HFFc6 (cell line): Measurements from ENCODE around the gene ZNF397. TPM values are rescaled to one million over a fixed set of nuclear protein-coding genes. Genes with fewer than 3 reads are reported as not detected.

Source experiments
- DNase-seq: peaks from one replicate; pipeline ENCODE4 v3.0.0-alpha.2; 2018
- H3K27ac Mint-ChIP-seq: 2 replicates; pipeline ENCODE4 v1.8.0; 2020; ENCODE audit warnings: mild to moderate bottlenecking, mixed read lengths
- H3K27me3 Mint-ChIP-seq: 2 replicates; pipeline ENCODE4 v1.8.0; 2021; ENCODE audit warnings: mild to moderate bottlenecking, moderate library complexity, mixed read lengths; ENCODE audit not compliant: insufficient read depth
- H3K36me3 Mint-ChIP-seq: 2 replicates; pipeline ENCODE4 v1.8.0; 2021; ENCODE audit warnings: low read depth, mixed read lengths
- H3K4me1 Mint-ChIP-seq: 2 replicates; pipeline ENCODE4 v1.8.0; 2020; ENCODE audit warnings: low read depth, mixed read lengths
- H3K4me3 Mint-ChIP-seq: 2 replicates; pipeline ENCODE4 v1.8.0; 2020; ENCODE audit warnings: mild to moderate bottlenecking, moderate library complexity, mixed read lengths
- H3K9me3 Mint-ChIP-seq: 2 replicates; pipeline ENCODE4 v1.8.0; 2020; ENCODE audit warnings: mild to moderate bottlenecking, mixed read lengths
- total RNA-seq, 6 experiments: library from RNA; stranded (reverse); fragmentation: NEBNext Ultra II Directional; extraction: Animal tissue kit (Norgen Biotek cat#: 25700); gene quantifications; 2 replicates in 1 of 6; 3 replicates in 5 of 6; pipeline ENCODE4 v1.2.3, GENCODE V29; 2021
- TF ChIP-seq, protein P1 (sequence below): fragments of 200-600 bp; sonication (generic); IDR thresholded peaks from 2 replicates; pipeline ENCODE4 v1.5.0; 2021; ENCODE audit warnings: antibody characterized with exemption, mild to moderate bottlenecking

The ZNF397 gene
- total RNA-seq, 6 experiments from 2014 or later: 8.7 to 10.2 (median 9.3) TPM

DNA sequence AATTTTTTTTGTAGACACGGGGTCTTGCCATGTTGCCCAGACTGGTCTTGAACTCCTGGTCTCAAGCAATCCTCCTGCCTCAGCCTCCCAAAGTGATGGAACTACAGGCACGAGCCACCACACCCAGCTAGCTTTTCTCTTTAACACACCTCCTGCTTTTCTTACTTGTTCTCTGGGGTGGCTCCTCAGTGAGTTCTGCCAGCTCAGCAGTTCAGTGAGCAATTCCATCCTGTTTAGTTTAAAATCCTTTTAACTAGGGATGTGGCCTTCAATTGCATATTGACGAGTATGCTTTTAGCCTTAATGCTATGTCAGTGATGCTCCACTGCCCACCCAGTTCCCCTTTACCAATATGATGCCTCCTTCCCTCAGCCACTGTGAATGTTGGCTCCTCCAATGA is 16.1 kb downstream of the ZNF397 start:
- H3K27ac Mint-ChIP-seq: no peak overlapping the region
- no peaks in the 10 kb centered on the region for H3K4me1 Mint-ChIP-seq
- H3K36me3 Mint-ChIP-seq: peaks cover 97% of the 10 kb centered on the region
- TF ChIP-seq, protein P1, sequence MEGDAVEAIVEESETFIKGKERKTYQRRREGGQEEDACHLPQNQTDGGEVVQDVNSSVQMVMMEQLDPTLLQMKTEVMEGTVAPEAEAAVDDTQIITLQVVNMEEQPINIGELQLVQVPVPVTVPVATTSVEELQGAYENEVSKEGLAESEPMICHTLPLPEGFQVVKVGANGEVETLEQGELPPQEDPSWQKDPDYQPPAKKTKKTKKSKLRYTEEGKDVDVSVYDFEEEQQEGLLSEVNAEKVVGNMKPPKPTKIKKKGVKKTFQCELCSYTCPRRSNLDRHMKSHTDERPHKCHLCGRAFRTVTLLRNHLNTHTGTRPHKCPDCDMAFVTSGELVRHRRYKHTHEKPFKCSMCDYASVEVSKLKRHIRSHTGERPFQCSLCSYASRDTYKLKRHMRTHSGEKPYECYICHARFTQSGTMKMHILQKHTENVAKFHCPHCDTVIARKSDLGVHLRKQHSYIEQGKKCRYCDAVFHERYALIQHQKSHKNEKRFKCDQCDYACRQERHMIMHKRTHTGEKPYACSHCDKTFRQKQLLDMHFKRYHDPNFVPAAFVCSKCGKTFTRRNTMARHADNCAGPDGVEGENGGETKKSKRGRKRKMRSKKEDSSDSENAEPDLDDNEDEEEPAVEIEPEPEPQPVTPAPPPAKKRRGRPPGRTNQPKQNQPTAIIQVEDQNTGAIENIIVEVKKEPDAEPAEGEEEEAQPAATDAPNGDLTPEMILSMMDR: no peak
- H3K4me3 Mint-ChIP-seq: no peak overlapping the region
- DNase-seq: no peak
- H3K27me3 Mint-ChIP-seq: no peaks in the 10 kb centered on the region
- peaks cover 66% of the 10 kb centered on the region for H3K9me3 Mint-ChIP-seq

DNA sequence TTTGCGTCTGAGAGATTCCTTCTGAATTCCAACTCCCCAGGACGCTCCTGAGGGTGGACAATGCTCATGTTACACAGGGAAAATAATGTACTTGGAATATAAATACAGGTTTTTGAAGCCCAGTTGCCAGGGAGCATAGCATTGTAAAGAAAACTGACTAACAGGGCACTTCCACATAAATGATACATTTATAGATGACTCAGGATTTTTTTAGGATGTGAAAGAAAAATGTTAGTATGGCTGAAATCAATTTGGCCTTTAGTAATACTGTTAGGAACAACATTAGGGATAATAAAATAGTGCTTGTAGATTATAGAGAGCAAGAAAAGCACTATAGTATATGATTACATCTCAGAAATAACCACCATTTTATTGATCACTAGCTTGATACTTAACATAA is 23.6 kb downstream of the ZNF397 start:
- Mint-ChIP-seq H3K4me3 (no peak overlapping the region), H3K36me3 (peaks cover 87% of the 10 kb centered on the region), H3K27ac (no peak overlapping the region), H3K27me3 (peaks cover 3% of the 10 kb centered on the region; the same call in 1 of the 2 replicates), H3K9me3 (peaks cover 31% of the 10 kb centered on the region), H3K4me1 (peaks cover 8% of the 10 kb centered on the region; the same call in 1 of the 2 replicates)
- TF ChIP-seq, protein P1: no peak
- no peak for DNase-seq

DNA sequence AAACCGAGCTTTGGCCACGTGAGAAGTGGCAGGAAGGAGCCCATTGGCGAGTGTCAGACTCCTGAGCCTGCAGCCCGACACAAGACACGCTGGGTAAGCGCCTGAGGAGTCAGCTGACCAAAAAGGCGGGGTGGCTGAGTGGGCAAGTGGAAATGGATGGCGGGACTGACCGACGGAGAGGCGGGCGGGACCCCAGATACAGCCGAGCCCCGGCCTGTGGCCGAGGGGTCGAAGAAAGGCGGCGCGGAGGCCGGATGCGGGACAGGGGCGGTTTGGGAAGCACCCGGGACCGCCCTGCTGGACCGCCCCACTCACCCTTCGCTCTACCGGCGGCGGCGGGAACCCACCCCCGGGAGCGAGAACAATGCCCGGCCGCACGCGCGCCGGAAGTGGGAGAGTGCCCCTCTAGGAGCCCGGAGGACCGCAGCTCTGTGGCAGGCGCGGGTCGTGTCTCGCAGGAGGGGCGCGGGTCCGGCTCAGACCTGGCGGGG is 26.4 kb downstream of the ZNF397 start:
- Mint-ChIP-seq H3K36me3 (peaks cover 65% of the 10 kb centered on the region), H3K9me3 (peaks cover 38% of the 10 kb centered on the region), H3K4me1 (peaks cover 8% of the 10 kb centered on the region; the same call in 1 of the 2 replicates), H3K4me3 (no peak overlapping the region), H3K27me3 (peaks cover 3% of the 10 kb centered on the region; the same call in 1 of the 2 replicates), H3K27ac (no peak overlapping the region)
- TF ChIP-seq, protein P1: no peak
- no peak for DNase-seq

DNA sequence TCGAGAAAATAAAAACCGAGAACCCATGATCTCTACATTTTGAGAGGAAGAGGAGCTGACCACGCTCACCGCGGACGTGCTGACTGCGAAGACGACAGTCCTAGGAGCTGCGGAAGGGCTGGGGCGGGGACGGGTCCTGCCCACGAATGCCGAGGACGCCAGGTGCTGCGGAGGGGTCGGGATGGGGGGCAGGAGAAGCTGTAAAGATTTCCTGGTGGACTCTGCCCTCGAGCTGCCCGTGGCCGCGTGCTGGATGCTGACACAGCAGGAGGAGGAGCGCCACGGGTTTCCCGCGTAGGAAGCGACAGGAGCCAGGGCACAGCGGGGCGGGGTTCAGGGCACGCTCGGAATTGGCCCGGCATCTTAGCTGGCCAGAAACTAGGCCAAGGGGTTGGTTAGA is 27.0 kb downstream of the ZNF397 start:
- TF ChIP-seq, protein P1: no peak
- Mint-ChIP-seq H3K27ac (no peak overlapping the region), H3K27me3 (peaks cover 3% of the 10 kb centered on the region), H3K4me3 (no peak overlapping the region), H3K36me3 (peaks cover 64% of the 10 kb centered on the region), H3K9me3 (peaks cover 44% of the 10 kb centered on the region), H3K4me1 (peaks cover 8% of the 10 kb centered on the region; the same call in 1 of the 2 replicates)
- DNase-seq: no peak

DNA sequence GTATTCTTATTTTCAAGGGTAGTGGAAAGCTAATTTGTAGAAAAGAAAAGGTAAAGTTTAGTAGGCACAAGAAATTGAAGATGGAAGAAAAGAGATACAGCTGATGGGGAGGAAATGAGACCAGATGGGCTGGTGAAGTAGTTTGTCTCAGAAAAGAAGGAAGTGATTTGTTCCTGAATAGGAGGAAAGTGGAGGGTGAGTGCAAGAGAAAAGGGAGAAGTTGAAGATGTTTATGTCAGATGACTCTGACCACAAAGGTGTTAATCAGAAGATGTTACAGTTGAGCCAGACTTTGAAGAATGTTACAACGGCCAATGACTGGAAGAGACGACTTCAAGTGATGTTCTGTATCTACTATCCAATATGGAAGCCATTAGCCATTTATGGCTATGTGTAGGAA is 28.0 kb downstream of the ZNF397 start:
- Mint-ChIP-seq H3K4me1 (peaks cover 3% of the 10 kb centered on the region; the same call in 1 of the 2 replicates), H3K27me3 (peaks cover 3% of the 10 kb centered on the region), H3K27ac (no peak overlapping the region), H3K36me3 (peaks cover 65% of the 10 kb centered on the region), H3K4me3 (no peak overlapping the region), H3K9me3 (peaks cover 54% of the 10 kb centered on the region)
- no peak for DNase-seq
- TF ChIP-seq, protein P1: no peak
